Breast epithelium (tissue), 4 donors: ENCODE measurements around the gene BRI3. TPM values are rescaled to one million over a fixed set of nuclear protein-coding genes. Genes with fewer than 3 reads are reported as not detected.

Experiments used
- DNase-seq, 2 donors: peaks; one replicate each; pipeline ENCODE4 v3.0.0-alpha.2; 2019; ENCODE audit warnings: low spot score in 2 of 2
- H3K27ac ChIP-seq, 2 donors: fragments of 200-600 bp; sonication (generic) in 1 of 2; one replicate each; pipeline ENCODE4 v1.5.1; 2016 to 2019; ENCODE audit warnings: mild to moderate bottlenecking in 1 of 2
- H3K27me3 ChIP-seq, 2 donors: fragments of 200-600 bp; sonication (generic) in 1 of 2; one replicate each; pipeline versions ENCODE4 v1.5.1 to v1.6.0; 2017 to 2019; ENCODE audit warnings: control low read depth in 1 of 2, mild to moderate bottlenecking in 1 of 2
- H3K36me3 ChIP-seq: fragments of 200-600 bp; one replicate; pipeline ENCODE4 v1.5.1; 2019
- H3K4me1 ChIP-seq, 2 donors: fragments of 200-600 bp; sonication (generic); one replicate each; pipeline ENCODE4 v1.5.1; 2016 to 2019; ENCODE audit warnings: control low read depth in 1 of 2
- H3K4me3 ChIP-seq, 3 donors: fragments of 200-600 bp; sonication (generic); 1 replicate in 2 of 3; 2 replicates in 1 of 3; pipeline ENCODE4 v1.5.1; 2016 to 2019; ENCODE audit warnings: mild to moderate bottlenecking in 3 of 3, moderate library complexity in 2 of 3
- H3K9me3 ChIP-seq, 2 donors: fragments of 200-600 bp; sonication (generic) in 1 of 2; one replicate each; pipeline ENCODE4 v1.5.1; 2016 to 2019; ENCODE audit warnings: control low read depth in 1 of 2
- POLR2A ChIP-seq: fragments of 450-650 bp; IDR thresholded peaks from one replicate; pipeline ENCODE4 v1.6.1; 2016; ENCODE audit warnings: antibody characterized with exemption, mild to moderate bottlenecking, moderate library complexity
- POLR2AphosphoS5 ChIP-seq, 3 donors: sonication (generic); formaldehyde crosslinking; IDR thresholded peaks; one replicate each; pipeline ENCODE4 v1.6.1; 2017; ENCODE audit warnings: antibody characterized with exemption in 3 of 3
- intact Hi-C: fragments of 100-400 bp; cut with DNase I; formaldehyde crosslinking; loops from one replicate; pipeline ENCODE4 v1.15.1; 2023; ENCODE audit warnings: low total_unique reads
- total RNA-seq, 3 donors: library from RNA; depleted of rRNA; stranded (reverse); fragments of >200 nt; gene quantifications; one replicate each; pipeline ENCODE4 v1.1.0, GENCODE V29; 2016
- TF ChIP-seq, protein P1 (sequence below), 3 donors: fragments of 450-650 bp; IDR thresholded peaks; one replicate each; pipeline ENCODE4 v1.5.1; 2016 to 2017; ENCODE audit warnings: antibody characterized with exemption in 3 of 3, mild to moderate bottlenecking in 3 of 3, moderate library complexity in 3 of 3

Gene BRI3
- total RNA-seq, 3 donors from 2014 or later = 38.8 to 85.5 (median 56.4) TPM

DNA sequence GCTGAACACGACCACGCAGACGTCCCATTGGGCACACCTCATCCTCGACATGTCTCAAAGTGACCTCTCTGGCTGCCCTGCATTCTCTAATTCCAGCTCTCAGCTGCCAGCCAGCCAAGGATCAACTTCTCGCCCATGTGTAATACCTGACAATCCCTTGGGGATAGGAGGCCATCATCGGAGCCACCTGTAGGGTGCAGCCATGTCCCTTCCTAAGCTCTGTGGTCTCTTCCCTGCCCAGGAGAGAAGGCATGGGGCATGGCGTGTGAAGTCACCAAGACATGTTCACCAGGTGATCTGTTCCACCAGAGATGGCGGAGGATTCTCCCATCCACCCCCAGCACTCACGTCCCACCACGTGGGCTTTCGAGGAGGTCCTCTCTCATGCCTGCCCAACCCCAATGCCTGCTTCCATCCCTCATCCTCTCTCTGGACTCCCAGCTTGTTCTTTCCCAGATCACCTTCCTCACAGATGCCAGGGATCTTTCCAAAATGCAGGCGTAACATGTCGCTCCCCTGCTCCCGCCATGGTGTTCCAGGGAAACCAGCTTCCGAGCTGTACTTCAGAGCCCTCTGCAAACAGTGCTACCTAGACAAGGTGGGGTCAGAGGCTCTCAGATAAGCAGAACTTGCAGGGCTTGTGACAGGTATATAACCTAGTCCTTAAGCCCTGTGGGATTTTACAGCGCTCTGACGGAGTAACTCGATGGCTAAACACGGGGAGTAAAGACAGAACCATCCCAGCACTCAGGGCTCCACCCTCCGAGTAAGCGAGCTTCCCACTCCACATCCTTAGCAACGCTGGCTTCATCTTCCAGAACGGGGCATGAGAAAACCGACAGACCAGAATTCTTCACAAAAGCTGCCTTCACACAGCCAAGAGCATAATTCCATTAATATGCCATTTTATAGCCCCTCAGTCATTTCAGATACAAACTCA, 41.1 kb downstream of the BRI3 start:
- no peak for TF ChIP-seq POLR2A
- no peak for TF ChIP-seq POLR2AphosphoS5 (IDR thresholded peaks at IDR 0.05)
- TF ChIP-seq, protein P1, sequence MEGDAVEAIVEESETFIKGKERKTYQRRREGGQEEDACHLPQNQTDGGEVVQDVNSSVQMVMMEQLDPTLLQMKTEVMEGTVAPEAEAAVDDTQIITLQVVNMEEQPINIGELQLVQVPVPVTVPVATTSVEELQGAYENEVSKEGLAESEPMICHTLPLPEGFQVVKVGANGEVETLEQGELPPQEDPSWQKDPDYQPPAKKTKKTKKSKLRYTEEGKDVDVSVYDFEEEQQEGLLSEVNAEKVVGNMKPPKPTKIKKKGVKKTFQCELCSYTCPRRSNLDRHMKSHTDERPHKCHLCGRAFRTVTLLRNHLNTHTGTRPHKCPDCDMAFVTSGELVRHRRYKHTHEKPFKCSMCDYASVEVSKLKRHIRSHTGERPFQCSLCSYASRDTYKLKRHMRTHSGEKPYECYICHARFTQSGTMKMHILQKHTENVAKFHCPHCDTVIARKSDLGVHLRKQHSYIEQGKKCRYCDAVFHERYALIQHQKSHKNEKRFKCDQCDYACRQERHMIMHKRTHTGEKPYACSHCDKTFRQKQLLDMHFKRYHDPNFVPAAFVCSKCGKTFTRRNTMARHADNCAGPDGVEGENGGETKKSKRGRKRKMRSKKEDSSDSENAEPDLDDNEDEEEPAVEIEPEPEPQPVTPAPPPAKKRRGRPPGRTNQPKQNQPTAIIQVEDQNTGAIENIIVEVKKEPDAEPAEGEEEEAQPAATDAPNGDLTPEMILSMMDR (IDR thresholded peaks at IDR 0.05) = no peak
- no peaks in the 10 kb centered on the region for H3K9me3 ChIP-seq
- H3K36me3 ChIP-seq = no peaks in the 10 kb centered on the region
- no peak overlapping the region for H3K27ac ChIP-seq
- intact Hi-C loops = no loop called here
- DNase-seq = no peak
- H3K27me3 ChIP-seq = no peaks in the 10 kb centered on the region
- no peak overlapping the region for H3K4me3 ChIP-seq
- H3K4me1 ChIP-seq = no peaks in the 10 kb centered on the region

DNA sequence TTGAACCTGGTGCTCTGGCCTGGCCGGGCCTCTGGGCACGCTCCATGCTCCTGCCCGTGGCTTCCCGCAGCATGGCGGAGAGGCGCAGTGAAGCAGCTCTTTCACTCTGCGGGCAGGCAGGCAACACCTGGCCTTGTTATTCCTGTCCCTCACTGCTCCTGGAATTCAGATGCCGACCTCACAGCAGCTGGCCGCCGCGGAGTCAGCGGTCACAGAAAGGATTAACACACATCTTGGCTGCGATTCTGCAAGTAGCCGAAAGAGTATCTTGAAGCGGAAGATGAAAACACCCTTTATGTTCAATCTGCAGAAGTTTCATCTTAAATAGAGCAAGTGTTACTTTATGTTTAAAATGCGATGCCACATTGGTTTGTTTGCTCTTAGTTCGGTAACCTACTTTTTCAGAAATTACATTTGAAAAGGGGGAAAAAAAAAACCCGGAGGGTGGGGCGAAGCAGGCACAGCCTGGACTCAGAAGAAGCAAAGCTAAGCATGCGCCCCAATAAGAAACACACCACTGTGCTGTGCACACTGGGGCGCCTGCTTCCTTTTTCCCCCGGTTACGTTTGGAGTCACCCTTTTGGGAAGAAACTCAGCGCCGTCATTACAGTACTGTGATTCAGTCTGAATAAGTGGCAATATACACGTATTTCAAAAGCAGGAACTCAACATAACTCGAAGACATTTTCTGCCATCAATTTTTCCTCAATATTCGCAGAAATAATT, 42.3 kb downstream of the BRI3 start:
- Histone ChIP-seq H3K27me3 (no peaks in the 10 kb centered on the region), H3K9me3 (no peaks in the 10 kb centered on the region), H3K36me3 (no peaks in the 10 kb centered on the region), H3K4me3 (no peak overlapping the region), H3K27ac (no peak overlapping the region), H3K4me1 (no peaks in the 10 kb centered on the region)
- intact Hi-C loops = no loop called here
- TF ChIP-seq, protein P1 (IDR thresholded peaks at IDR 0.05) = no peak
- TF ChIP-seq POLR2AphosphoS5 (IDR thresholded peaks at IDR 0.05) (no peak), POLR2A (no peak)
- DNase-seq = no peak

DNA sequence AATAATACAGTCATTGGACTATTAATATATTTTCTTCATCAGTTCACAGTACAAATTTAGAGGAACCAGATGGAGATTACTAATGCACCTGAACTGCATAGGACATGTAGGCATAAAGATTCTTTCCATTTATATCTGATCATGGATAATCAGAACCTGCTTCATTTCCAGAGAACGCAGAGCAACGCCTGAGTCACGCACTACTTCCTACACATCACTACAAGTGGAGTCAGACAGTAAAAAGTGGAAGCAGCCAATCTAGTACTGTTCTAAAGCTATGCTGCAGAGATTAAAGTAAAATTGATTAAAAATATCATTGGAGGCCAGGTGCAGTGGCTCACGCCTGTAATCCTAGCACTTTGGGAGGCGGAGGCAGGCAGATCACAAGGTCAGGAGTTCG, 43.3 kb downstream of the BRI3 start:
- H3K9me3 ChIP-seq = no peaks in the 10 kb centered on the region

DNA sequence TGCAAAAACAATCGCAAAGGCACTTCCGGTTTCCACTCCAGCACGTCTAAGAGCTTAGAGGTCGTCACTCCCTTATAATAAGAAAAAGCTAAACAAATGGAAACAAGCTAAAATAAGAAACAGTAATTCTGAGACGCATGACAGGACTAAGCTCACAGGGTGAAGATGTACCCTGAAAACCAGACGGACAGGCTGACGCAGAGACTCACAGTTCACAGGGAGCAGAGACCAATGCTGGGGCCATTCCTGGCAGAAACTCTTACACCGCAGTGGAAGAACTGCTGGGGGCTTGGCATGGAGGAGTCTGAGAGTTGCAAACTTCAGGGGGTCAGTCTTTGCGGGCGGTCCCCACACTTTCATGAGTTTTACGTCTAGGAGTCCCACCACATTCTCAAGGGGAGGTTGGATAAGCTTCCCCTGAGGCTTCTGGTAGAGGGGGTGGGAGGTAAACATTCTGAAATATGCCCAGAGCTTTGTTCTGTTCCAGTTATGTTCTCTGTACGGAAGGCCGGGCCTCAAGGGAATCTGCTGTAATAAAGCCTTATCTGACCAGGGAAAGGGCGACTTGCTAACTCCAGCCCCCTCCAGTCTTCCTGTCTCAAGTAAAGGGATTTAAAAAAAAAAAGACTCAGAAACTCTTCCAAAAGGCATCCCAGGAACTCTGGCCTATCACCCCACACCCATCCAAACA, 47.8 kb downstream of the BRI3 start:
- Histone ChIP-seq H3K4me1 (no peaks in the 10 kb centered on the region), H3K27ac (peak overlapping the region in 1 of 2 donors; percentile 41), H3K4me3 (no peak overlapping the region), H3K9me3 (peaks cover 0 to 9% of the 10 kb centered on the region in 2 donors), H3K27me3 (no peaks in the 10 kb centered on the region), H3K36me3 (no peaks in the 10 kb centered on the region)
- intact Hi-C loops = no loop called here
- no peak for DNase-seq
- TF ChIP-seq, protein P1 (IDR thresholded peaks at IDR 0.05) = no peak
- TF ChIP-seq POLR2A (no peak), POLR2AphosphoS5 (IDR thresholded peaks at IDR 0.05) (no peak)

More for the DNA sequence above, 43.3 kb downstream of the BRI3 start:
- Histone ChIP-seq H3K4me3 (no peak overlapping the region), H3K4me1 (no peaks in the 10 kb centered on the region), H3K27ac (no peak overlapping the region), H3K27me3 (no peaks in the 10 kb centered on the region), H3K36me3 (no peaks in the 10 kb centered on the region)
- TF ChIP-seq POLR2A (no peak), POLR2AphosphoS5 (IDR thresholded peaks at IDR 0.05) (no peak)
- TF ChIP-seq, protein P1 (IDR thresholded peaks at IDR 0.05) = no peak
- intact Hi-C loops = no loop called here
- DNase-seq = no peak
